IMR-90 (cell line): ENCODE results near the gene SPECC1L. TPM values are rescaled to one million over a fixed set of nuclear protein-coding genes. Genes with fewer than 3 reads are reported as not detected.

Experiments used
- ATAC-seq: fragments of 200-7000 bp; cut with Tn5 transposase; 2 replicates; pipeline ENCODE4 v1.9.1; 2020; ENCODE audit warnings: low read depth, mild to moderate bottlenecking, moderate library complexity
- BruUV-seq: library from RNA; stranded (reverse); fragments of 400-500 nt; replicated peaks from 2 replicates; lab custom pipeline; 2021; lab: Mats Ljungman, UMichigan
- CTCF ChIA-PET: fragments of 300-600 bp; formaldehyde crosslinking; extraction: SDS; loops from one replicate; lab custom pipeline; 2021; ENCODE audit warnings: antibody characterized with exemption; lab: Yijun Ruan, JAX
- POLR2A ChIA-PET: fragments of 300-600 bp; sonication (Branson Sonifier 250); formaldehyde crosslinking; loops from one replicate; lab custom pipeline; 2022; ENCODE audit warnings: antibody characterized with exemption; ENCODE audit not compliant: unreplicated experiment; lab: Charles Lee
- DNase-seq: peaks from one replicate; pipeline ENCODE4 v3.0.0; 2013
- H2AFZ ChIP-seq: replicated peaks from 2 replicates; pipeline ENCODE3; 2013; ENCODE audit warnings: low read length, mild to moderate bottlenecking; ENCODE audit not compliant: poor library complexity
- H2AK5ac ChIP-seq: 2 replicates; pipeline ENCODE4 v1.6.1; 2013; ENCODE audit warnings: low read depth, low read length, inconsistent platforms
- H2AK9ac ChIP-seq: replicated peaks from 2 replicates; pipeline ENCODE3; 2013; ENCODE audit warnings: mild to moderate bottlenecking, low read depth, low read length, moderate library complexity; ENCODE audit not compliant: poor library complexity
- H2BK120ac ChIP-seq: 2 replicates; pipeline ENCODE4 v1.6.1; 2013; ENCODE audit warnings: low read depth, low read length, inconsistent platforms
- H2BK15ac ChIP-seq: 3 replicates; pipeline ENCODE4 v1.6.1; 2013; ENCODE audit warnings: low read depth, low read length, inconsistent platforms
- H2BK20ac ChIP-seq: 2 replicates; pipeline ENCODE4 v1.6.1; 2013; ENCODE audit warnings: low read depth, mild to moderate bottlenecking, inconsistent platforms, low read length, moderate library complexity
- H2BK5ac ChIP-seq: 2 replicates; pipeline ENCODE4 v1.6.1; 2013; ENCODE audit warnings: mild to moderate bottlenecking, low read depth, low read length, inconsistent platforms; ENCODE audit not compliant: poor library complexity, severe bottlenecking
- H3K14ac ChIP-seq: replicated peaks from 2 replicates; pipeline ENCODE4 v1.6.1; 2013; ENCODE audit warnings: low read depth, low read length, inconsistent platforms
- H3K18ac ChIP-seq: 2 replicates; pipeline ENCODE4 v1.6.1; 2013; ENCODE audit warnings: low read depth, low read length, control low read depth
- H3K23ac ChIP-seq: 2 replicates; pipeline ENCODE4 v1.6.1; 2013; ENCODE audit warnings: low read depth, low read length, inconsistent platforms
- H3K27ac ChIP-seq: 2 replicates; pipeline ENCODE4 v1.5.1; 2013; ENCODE audit warnings: mild to moderate bottlenecking, control low read depth, low read length; ENCODE audit not compliant: insufficient read depth
- H3K27me3 ChIP-seq: 2 replicates; pipeline ENCODE4 v1.6.1; 2013; ENCODE audit warnings: low read length; ENCODE audit not compliant: control insufficient read depth, insufficient read depth
- H3K36me3 ChIP-seq: 2 replicates; pipeline ENCODE4 v1.6.1; 2013; ENCODE audit warnings: low read length, mixed read lengths; ENCODE audit not compliant: control insufficient read depth, insufficient read depth
- H3K4ac ChIP-seq: 2 replicates; pipeline ENCODE4 v1.6.1; 2013; ENCODE audit warnings: low read depth, low read length, inconsistent platforms
- H3K4me1 ChIP-seq: 2 replicates; pipeline ENCODE4 v1.6.1; 2013; ENCODE audit warnings: low read length, mixed read lengths; ENCODE audit not compliant: control insufficient read depth, insufficient read depth
- H3K4me2 ChIP-seq: 2 replicates; pipeline ENCODE4 v1.6.1; 2013; ENCODE audit warnings: low read depth, mild to moderate bottlenecking, control low read depth, low read length, moderate library complexity
- H3K4me3 ChIP-seq: 2 replicates; pipeline ENCODE4 v1.5.1; 2013; ENCODE audit warnings: low read depth, mild to moderate bottlenecking, control low read depth, low read length, moderate library complexity; ENCODE audit not compliant: insufficient read depth
- H3K56ac ChIP-seq: 2 replicates; pipeline ENCODE4 v1.6.1; 2013; ENCODE audit warnings: low read length, inconsistent platforms; ENCODE audit not compliant: insufficient read depth; ENCODE audit errors: extremely low read depth
- H3K79me1 ChIP-seq, 2 experiments: 2 replicates each; pipeline ENCODE4 v1.6.1; 2013; ENCODE audit warnings: low read length in 2 of 2, inconsistent platforms in 1 of 2, low read depth in 1 of 2
- H3K9ac ChIP-seq: 2 replicates; pipeline ENCODE4 v1.6.1; 2013; ENCODE audit warnings: low read depth, low read length, control low read depth
- H3K9me1 ChIP-seq: 2 replicates; pipeline ENCODE4 v1.6.1; 2013; ENCODE audit warnings: low read length, inconsistent platforms; ENCODE audit not compliant: insufficient read depth
- H3K9me3 ChIP-seq: 2 replicates; pipeline ENCODE4 v1.6.1; 2013; ENCODE audit warnings: low read length; ENCODE audit not compliant: control insufficient read depth, insufficient read depth
- H4K20me1 ChIP-seq: 2 replicates; pipeline ENCODE4 v1.6.1; 2013; ENCODE audit warnings: low read length, inconsistent platforms; ENCODE audit not compliant: insufficient read depth
- H4K5ac ChIP-seq: 2 replicates; pipeline ENCODE4 v1.6.1; 2013; ENCODE audit warnings: mild to moderate bottlenecking, low read depth, low read length, control low read depth
- H4K8ac ChIP-seq, 2 experiments: 2 replicates each; pipeline ENCODE4 v1.6.1; 2013; ENCODE audit warnings: low read depth in 2 of 2, low read length in 2 of 2, control low read depth in 1 of 2, inconsistent platforms in 1 of 2
- H4K91ac ChIP-seq: 2 replicates; pipeline ENCODE4 v1.6.1; 2013; ENCODE audit warnings: low read depth, low read length, inconsistent platforms; ENCODE audit not compliant: insufficient read depth
- CEBPB ChIP-seq: IDR thresholded peaks from 2 replicates; pipeline ENCODE4 v1.6.1; 2012; ENCODE audit warnings: low read depth, low read length, improper control_type of control experiment
- CHD1 ChIP-seq: IDR thresholded peaks from 2 replicates; pipeline ENCODE4 v1.6.1; 2012; ENCODE audit warnings: low read depth, low read length, improper control_type of control experiment
- MAFK ChIP-seq: IDR thresholded peaks from 2 replicates; pipeline ENCODE4 v1.6.1; 2012; ENCODE audit warnings: low read depth, low read length, improper control_type of control experiment
- MAZ ChIP-seq: IDR thresholded peaks from 2 replicates; pipeline ENCODE4 v1.6.1; 2012; ENCODE audit warnings: low read depth, mild to moderate bottlenecking, low read length, improper control_type of control experiment, moderate library complexity, borderline replicate concordance
- POLR2A ChIP-seq: IDR thresholded peaks from 2 replicates; pipeline ENCODE4 v1.6.1; 2012; ENCODE audit warnings: mild to moderate bottlenecking, low read depth, low read length
- RAD21 ChIP-seq: IDR thresholded peaks from 2 replicates; pipeline ENCODE4 v1.6.1; 2012; ENCODE audit warnings: low read length, improper control_type of control experiment
- RFX5 ChIP-seq: IDR thresholded peaks from 2 replicates; pipeline ENCODE4 v1.8.0; 2012; ENCODE audit warnings: low read depth, mild to moderate bottlenecking, low read length, moderate library complexity
- SMC3 ChIP-seq: fragments of 150-350 bp; IDR thresholded peaks from 2 replicates; pipeline ENCODE4 v1.6.1; 2016; ENCODE audit warnings: low read depth, mild to moderate bottlenecking, antibody characterized with exemption, low read length, moderate library complexity
- WGBS, 2 experiments: methylation state at CpG; one replicate each; pipeline versions ENCODE4 v1.1.5 to v1.1.7; 2013; ENCODE audit warnings: missing lambda C conversion rate in 2 of 2; ENCODE audit not compliant: insufficient read length in 1 of 2; ENCODE audit errors: extremely low coverage in 2 of 2; 5-methylcytosine and 5-hydroxymethylcytosine counted together
- dilution Hi-C: fragments of 300-500 bp; cut with HindIII; formaldehyde crosslinking; loops from one replicate; pipeline ENCODE4 v1.14.3; 2018; ENCODE audit warnings: low sequenced_read_pairs; ENCODE audit not compliant: unreplicated experiment
- in situ Hi-C: fragments of 300-500 bp; cut with MboI; formaldehyde crosslinking; loops from 3 replicates; pipeline ENCODE4 v1.14.3; 2019; ENCODE audit warnings: low sequenced_read_pairs, inconsistent platforms, mixed read lengths
- intact Hi-C: fragments of 100-400 bp; cut with micrococcal nuclease; formaldehyde crosslinking; loops from 2 replicates; pipeline ENCODE4 v1.10.0; 2022
- polyA plus RNA-seq, 3 experiments: library from polyadenylated mRNA; depleted of rRNA; stranded (reverse); fragments of >200 nt; gene quantifications; 2 replicates each; pipeline ENCODE4 v1.2.3, GENCODE V29; 2012; ENCODE audit warnings: low replicate concordance in 1 of 3
- total RNA-seq: library from RNA; depleted of rRNA; stranded (reverse); fragments of >200 nt; gene quantifications from 2 replicates; pipeline ENCODE4 v1.2.3, GENCODE V29; 2012
- TF ChIP-seq, protein P1 (sequence below): fragments of 150-350 bp; IDR thresholded peaks from 2 replicates; pipeline ENCODE4 v1.6.1; 2016; ENCODE audit warnings: low read depth, mild to moderate bottlenecking, low read length, moderate library complexity, borderline replicate concordance
- TF ChIP-seq, protein P2 (sequence below): conservative IDR thresholded peaks from 2 replicates; pipeline ENCODE4 v1.5.1; 2012; ENCODE audit warnings: mild to moderate bottlenecking, low read depth, low read length, improper control_type of control experiment
- TF ChIP-seq, protein P3 (sequence below): fragments of 150-350 bp; IDR thresholded peaks from 2 replicates; pipeline ENCODE4 v1.6.1; 2017; ENCODE audit warnings: mild to moderate bottlenecking, antibody characterized with exemption, low read length, low read depth

Gene SPECC1L
- total and polyA plus RNA-seq, 2 of the 4 experiments (the other 2 are of a cell fraction) = 18.7 to 44.1 TPM

DNA sequence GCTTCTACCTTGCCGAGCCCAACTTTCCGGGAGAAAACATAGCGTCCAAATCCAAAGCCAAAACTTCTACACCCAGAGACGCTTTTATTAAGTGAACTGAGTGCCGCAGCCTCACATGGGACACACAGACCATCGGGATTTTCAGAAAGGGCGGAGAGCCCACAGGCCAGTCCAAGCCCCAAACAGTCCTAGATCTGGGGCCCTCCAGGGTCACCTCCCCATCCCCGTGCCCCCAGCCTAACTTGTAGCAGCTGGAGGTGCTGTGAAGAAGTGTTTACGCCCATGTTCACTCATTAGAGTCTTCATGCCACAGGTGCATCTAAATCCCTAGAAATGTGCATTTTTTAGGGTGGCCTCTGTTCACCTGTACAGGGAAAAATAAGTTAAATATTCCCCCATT, 142.6 kb downstream of the SPECC1L start:
- no peak overlapping the region for H2AK5ac ChIP-seq
- in situ Hi-C loops (no loop called here), dilution Hi-C loops (no loop called here), intact Hi-C loops (no loop called here)
- peaks cover 20% of the 10 kb centered on the region; the same call in 1 of the 2 replicates for H3K36me3 ChIP-seq
- WGBS, 2 experiments = 90% methylated on average over 2 of the region's 9 CpGs; no CpG with 5 or more reads in 1 of the 2 experiments
- no TSS peak for BruUV-seq
- H3K9me1 ChIP-seq = peaks cover 40% of the 10 kb centered on the region
- H2BK15ac ChIP-seq = no peak overlapping the region
- H3K27me3 ChIP-seq = no peaks in the 10 kb centered on the region
- no peaks in the 10 kb centered on the region for H3K9me3 ChIP-seq
- CTCF ChIA-PET = no interaction called here
- H4K20me1 ChIP-seq = peaks cover 17% of the 10 kb centered on the region
- H3K56ac ChIP-seq = no peak overlapping the region
- POLR2A ChIA-PET = no interaction called here
- no peak overlapping the region for H4K5ac ChIP-seq
- H2AFZ ChIP-seq = no peak overlapping the region
- no peak overlapping the region for H3K4ac ChIP-seq
- H2BK20ac ChIP-seq = no peak overlapping the region
- peaks cover 25% of the 10 kb centered on the region for H3K4me1 ChIP-seq
- H2BK120ac ChIP-seq = no peak overlapping the region
- H3K79me1 ChIP-seq = peaks cover 26 to 49% of the 10 kb centered on the region in 2 experiments
- H3K9ac ChIP-seq = no peak overlapping the region
- no peak overlapping the region for H4K91ac ChIP-seq
- no peak for ATAC-seq
- no peak overlapping the region for H2AK9ac ChIP-seq
- no peak for TF ChIP-seq RAD21
- TF ChIP-seq MAZ = no peak
- TF ChIP-seq, protein P1, sequence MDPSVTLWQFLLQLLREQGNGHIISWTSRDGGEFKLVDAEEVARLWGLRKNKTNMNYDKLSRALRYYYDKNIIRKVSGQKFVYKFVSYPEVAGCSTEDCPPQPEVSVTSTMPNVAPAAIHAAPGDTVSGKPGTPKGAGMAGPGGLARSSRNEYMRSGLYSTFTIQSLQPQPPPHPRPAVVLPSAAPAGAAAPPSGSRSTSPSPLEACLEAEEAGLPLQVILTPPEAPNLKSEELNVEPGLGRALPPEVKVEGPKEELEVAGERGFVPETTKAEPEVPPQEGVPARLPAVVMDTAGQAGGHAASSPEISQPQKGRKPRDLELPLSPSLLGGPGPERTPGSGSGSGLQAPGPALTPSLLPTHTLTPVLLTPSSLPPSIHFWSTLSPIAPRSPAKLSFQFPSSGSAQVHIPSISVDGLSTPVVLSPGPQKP = no peak
- TF ChIP-seq MAFK = no peak
- no peak for TF ChIP-seq CHD1
- TF ChIP-seq POLR2A = no peak
- no peak for TF ChIP-seq RFX5
- TF ChIP-seq, protein P2, sequence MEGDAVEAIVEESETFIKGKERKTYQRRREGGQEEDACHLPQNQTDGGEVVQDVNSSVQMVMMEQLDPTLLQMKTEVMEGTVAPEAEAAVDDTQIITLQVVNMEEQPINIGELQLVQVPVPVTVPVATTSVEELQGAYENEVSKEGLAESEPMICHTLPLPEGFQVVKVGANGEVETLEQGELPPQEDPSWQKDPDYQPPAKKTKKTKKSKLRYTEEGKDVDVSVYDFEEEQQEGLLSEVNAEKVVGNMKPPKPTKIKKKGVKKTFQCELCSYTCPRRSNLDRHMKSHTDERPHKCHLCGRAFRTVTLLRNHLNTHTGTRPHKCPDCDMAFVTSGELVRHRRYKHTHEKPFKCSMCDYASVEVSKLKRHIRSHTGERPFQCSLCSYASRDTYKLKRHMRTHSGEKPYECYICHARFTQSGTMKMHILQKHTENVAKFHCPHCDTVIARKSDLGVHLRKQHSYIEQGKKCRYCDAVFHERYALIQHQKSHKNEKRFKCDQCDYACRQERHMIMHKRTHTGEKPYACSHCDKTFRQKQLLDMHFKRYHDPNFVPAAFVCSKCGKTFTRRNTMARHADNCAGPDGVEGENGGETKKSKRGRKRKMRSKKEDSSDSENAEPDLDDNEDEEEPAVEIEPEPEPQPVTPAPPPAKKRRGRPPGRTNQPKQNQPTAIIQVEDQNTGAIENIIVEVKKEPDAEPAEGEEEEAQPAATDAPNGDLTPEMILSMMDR = no peak
- TF ChIP-seq SMC3 = no peak
- TF ChIP-seq, protein P3, sequence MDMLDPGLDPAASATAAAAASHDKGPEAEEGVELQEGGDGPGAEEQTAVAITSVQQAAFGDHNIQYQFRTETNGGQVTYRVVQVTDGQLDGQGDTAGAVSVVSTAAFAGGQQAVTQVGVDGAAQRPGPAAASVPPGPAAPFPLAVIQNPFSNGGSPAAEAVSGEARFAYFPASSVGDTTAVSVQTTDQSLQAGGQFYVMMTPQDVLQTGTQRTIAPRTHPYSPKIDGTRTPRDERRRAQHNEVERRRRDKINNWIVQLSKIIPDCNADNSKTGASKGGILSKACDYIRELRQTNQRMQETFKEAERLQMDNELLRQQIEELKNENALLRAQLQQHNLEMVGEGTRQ = no peak
- no peak for TF ChIP-seq CEBPB
- no peak overlapping the region for H2BK5ac ChIP-seq
- no peak overlapping the region for H4K8ac ChIP-seq
- no peak overlapping the region for H3K23ac ChIP-seq
- H3K18ac ChIP-seq = no peak overlapping the region
- H3K4me2 ChIP-seq = no peak overlapping the region
- no peak overlapping the region for H3K14ac ChIP-seq
- no peak overlapping the region for H3K4me3 ChIP-seq
- H3K27ac ChIP-seq = no peak overlapping the region
- no peak for DNase-seq
